Smooth muscle cell of the brain vasculature (primary cell): ENCODE data around the gene CORT.
"Not testable (repeated sequence)": the region's sequence is repeated elsewhere in the genome, so short reads cannot be mapped to it uniquely, and the experiment has no call there.

ENCODE experiments used
- DNase-seq: peaks from one replicate; pipeline ENCODE4 v3.0.0-alpha.2; 2012; ENCODE audit warnings: low read depth, low spot score

Gene CORT

DNA sequence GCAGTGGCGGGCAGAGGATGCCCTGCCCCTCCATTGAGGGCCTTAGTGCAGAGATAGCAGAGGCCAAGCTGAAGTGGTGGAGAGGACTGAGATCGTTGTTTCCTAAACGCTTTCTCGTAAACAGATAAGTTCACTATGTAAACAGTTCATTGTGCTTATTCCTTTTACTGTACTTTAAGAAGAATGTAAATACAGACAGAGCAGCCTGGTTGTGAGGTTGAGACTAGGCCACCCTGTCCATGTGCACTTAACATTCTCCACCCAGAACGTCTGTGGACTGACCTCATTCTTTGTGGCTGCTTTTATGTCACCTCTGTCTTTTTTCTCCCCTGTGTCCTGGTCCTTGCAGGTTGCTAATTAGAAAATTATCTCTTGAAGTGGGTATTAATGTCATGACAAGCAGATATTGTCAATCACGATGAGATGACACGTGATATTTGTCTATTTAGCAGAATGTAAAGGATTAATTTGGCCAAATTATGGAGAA, 11.1 kb upstream of the CORT start:
- DNase-seq, result no peak

DNA sequence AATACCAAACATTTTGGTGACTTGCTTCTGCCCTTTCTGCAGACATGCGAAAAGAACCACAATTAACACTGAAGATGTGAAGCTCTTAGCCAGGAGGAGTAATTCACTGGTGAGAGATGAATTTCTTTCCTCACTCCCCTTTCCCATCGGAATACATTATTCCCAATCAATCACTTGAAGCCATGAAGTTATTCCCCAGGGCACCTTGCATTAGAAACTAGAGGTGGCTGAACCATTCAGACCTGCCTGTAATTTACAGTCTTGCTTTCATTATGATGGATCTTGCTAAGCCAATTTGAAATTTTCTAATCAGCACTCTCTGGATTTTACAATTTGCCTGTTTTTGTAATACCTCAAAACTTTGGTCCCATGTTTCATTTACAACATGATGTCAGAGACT, 9.5 kb upstream of the CORT start:
- DNase-seq, result no peak

DNA sequence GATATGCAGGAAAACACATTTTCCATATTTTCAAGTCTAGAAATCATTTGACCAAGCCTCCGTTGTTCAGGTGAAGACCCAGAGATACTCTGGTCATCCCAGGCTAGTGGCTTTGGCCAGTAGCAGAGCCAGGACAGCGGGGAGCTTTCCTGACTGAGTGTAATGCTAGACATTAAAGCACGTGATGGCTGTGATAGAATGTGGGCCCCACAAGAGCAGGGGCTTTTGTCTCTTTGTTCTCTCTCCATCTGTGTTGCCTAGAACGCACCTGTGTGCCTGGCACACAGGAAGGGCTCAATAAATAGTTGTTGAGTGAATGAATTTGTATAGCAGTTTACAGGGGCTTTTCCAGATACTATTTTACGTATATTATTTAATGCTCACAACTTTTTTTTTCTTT, 9.0 kb upstream of the CORT start:
- no peak for DNase-seq

DNA sequence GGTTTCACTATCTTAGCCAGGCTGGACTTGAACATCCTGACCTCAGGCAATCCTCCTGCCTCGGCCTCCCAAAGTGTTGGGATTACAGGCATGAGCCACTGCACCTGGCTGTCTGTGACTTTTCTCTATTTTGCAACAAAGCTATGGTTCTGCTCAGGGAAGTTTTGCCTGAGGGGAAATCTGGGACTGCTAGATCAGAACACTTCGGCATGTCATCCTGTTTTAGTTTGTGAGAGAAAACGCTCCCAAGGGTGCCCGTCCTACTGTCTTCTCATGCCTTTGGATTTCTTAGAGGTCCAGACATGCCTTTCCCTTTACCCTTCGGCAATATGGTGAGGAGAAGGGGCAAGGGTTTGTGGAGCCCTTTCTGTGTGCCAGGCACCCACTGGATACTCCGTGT, 5.6 kb upstream of the CORT start:
- no peak for DNase-seq

DNA sequence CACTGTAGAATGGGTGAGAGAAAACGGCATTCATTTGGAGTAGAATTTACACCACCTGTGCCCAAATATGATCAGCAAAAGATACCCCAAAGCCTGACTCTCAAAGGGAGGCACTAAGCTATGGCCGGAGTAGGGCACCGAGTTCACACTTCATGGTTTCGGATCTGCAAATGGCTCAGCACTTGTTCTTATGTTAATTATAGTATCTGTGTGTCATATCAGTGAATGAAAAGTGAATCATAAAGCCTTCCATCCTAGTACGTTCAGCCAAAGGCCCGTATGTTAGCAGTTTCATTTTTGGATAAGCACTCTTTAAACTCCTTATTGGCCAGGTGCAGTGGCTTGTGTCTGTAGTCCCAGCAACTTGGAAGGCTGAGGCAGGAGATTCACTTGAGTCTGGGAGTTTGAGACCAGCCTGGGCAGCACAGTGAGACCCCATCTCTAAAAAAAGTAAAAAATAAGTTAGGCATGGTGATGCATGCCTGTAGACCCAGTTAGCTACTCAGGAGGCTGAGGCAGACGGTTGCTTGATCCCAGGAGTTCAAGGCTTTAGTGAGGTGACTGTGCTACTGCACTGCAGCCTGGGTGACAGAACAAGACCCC, 4.9 kb upstream of the CORT start:
- DNase-seq, result no peak

DNA sequence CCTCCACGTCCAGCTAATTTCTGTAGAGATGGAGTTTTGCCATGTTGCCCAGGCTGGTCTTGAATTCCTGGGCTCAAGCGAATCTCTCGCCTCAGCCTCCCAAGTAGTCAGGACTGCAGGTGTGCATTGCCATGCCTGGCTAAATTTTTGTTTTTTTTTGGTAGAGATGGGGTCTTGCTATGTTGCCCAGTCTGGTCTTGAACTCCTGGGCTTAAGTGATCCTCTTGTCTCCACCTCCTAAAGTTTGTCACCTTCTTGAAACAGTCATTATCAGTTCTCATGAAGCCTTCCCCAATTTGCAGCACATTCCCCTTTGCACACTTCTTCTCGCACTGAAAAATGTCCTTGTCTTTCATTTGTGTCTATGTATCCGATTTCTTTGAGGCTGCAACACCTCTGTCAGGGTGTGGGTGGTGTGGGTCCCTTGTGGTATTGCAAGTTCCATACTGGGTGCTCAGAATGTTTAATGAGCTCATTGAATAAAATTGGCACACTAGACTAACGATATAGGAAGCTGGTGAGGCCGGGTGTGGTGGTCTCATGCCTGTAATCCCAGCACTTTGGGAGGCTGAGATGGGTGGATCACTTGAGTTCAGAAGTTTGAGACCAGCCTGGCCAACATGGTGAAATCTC, 2.9 kb upstream of the CORT start:
- no peak for DNase-seq

DNA sequence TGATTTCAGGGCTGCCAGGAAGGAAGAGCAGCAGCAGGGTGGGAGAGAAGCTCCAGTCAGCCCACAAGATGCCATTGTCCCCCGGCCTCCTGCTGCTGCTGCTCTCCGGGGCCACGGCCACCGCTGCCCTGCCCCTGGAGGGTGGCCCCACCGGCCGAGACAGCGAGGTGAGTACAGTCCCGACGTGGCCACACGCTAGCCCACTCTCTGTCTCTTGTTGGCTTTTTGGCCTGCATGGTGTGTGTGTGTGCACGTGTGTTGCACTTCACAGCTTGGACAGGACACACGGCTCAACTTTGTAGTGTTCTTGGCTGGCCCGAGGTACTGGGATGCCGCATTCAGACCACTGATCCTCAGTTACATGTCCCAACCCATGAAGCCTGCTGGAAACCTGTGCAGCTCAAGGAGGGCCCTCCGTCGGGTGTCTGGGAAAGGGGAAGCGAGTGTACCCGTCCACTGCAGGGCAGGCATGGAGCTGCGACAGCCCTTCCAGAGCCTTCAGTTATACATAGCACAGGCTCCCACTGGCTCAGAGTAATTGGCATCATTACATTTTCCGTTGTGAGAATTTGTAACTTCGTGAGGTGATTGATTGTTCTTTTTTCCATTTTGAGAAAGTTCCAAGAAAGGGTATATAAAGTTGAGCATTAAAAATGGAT, 454 bp downstream of the CORT start:
- DNase-seq, result no peak

DNA sequence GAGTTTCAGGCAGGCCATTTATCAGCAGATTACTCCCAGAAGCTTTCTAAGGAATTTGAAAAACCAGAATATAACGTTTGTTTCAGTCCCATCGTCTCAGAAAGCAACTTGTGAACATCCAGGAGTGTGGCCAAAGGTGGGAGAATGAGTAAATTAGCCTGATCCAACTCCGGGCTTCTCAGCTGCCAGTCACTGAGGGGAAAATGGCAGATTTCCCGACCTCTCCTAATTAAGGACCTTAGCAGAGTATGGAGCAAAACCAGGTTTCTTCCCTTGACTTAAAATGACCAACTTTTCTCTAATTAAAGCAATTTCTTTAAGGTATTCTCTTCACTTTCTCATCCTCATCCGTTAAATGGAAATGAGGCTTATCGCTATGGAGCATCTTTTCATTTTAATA, 1.0 kb downstream of the CORT start:
- DNase-seq, result no peak

DNA sequence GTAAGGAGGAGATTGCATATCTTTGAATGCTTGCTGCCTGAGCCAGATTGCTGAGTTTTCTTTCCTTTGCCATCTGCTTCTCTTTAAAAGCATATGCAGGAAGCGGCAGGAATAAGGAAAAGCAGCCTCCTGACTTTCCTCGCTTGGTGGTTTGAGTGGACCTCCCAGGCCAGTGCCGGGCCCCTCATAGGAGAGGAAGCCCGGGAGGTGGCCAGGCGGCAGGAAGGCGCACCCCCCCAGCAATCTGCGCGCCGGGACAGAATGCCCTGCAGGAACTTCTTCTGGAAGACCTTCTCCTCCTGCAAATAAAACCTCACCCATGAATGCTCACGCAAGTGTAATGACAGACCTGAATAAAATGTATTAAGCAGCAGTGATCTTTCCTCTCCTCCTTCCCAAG, 1.5 kb downstream of the CORT start:
- DNase-seq, result no peak

DNA sequence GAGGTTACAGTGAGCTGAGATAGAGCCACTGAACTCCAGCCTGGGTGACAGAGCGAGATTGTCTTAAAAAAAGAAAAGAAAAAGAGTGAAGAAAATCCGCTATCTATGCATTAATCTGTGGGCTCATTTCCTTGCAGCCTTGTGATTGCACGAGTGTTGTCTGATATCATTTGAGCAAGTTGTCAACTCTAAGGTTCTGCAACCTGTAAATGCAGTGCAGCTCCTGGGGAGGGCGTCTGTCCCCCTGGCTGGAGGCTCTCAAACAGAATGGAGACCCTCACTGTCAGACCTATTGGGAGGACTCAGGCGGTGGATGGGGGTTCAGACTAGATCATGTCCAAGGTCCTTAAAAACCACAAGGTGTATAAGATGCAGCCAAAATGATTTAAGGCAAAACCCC, 6.2 kb downstream of the CORT start:
- no peak for DNase-seq

DNA sequence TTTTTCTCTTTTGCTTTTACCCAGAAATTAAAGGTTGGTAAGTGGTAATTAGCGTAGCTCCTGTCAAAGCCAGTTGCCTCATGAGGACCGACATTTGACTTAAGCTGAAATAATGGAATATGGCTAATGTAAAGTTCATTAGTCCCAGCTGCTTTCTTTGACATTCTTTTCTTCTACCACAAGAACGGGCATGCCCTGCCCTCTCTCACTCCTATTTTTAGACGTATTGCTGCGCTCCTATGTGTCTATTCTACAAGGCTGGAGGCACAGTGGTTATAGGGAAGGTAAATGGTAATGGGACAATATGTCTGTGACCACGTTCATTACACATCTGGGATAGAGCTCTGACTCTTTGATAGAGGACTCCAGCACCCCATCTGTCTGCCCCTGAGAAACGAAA, 6.8 kb downstream of the CORT start:
- DNase-seq, result no peak

DNA sequence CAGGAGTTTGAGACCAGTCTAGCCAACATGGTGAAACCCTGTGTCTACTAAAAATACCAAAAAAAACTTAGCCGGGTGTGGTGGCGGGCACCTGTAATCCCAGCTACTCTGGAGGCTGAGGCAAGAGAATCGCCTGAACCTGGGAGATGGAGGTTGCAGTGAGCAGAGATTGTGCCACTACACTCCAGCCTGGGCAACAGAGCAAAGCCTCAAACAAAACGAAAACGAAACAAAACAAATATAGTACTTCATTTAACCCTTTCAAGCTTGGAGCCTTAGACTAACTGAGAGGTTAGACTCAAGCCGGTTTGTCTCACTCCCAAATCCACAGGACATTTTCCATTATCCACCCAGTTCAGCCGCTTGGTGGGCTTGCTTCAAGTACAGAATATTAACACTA, 7.6 kb downstream of the CORT start:
- DNase-seq, result not testable (repeated sequence)

DNA sequence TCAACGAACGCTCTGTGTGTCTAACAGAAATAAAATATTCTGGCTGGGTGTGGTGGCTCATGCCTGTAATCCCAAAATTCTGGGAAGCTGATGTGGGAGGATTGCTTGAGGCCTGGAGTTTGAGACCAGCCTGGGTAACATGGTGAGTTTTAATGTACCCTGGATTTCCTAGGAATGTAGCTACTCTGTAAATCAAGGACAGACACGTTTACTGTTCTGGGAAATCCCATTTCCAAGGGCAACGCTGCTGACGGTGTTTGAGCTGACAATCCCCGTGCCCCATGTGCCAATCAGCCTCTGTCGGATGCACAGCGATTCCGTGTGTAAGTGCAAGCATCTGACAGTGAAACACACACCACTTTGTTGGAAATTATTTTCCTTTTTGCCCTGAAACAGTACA, 8.0 kb downstream of the CORT start:
- no peak for DNase-seq

DNA sequence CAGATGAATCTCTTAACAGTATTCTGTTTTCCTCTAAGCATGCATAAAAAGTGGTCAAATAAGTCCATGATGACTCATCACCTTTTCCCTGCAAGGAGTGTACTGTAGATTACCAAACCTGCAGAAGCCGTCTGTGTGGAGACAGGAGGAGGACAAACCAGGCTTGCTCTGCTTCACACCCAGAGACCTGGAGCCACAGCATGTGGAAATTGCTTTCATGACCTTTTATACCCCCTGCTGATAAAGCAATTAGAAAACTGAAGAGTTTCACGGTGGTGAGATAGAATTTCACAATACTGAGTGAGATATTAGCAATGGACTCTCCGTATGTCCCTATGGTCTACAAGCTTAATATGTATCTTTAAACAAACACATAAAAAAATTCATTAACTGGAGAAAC, 9.4 kb downstream of the CORT start:
- DNase-seq, result no peak

DNA sequence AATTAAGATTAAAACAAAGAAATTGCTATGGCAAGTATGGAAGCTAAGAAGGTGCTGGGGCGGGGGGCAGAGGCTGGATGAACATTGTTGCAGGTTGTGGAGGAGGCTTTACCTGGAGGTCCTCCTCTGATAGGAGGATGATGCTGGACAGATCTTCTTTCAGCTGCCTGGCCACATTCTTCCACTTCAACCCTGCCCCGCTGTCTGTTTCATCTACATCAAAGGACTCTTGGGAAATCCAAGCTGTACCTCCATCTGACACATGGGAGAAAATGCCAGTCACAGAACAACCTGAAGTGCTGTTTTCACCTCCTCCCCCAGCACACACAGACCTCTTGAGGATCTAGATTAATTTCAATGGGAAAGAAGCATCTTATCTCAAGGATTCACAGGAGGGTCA, 17.2 kb downstream of the CORT start:
- DNase-seq, result no peak

DNA sequence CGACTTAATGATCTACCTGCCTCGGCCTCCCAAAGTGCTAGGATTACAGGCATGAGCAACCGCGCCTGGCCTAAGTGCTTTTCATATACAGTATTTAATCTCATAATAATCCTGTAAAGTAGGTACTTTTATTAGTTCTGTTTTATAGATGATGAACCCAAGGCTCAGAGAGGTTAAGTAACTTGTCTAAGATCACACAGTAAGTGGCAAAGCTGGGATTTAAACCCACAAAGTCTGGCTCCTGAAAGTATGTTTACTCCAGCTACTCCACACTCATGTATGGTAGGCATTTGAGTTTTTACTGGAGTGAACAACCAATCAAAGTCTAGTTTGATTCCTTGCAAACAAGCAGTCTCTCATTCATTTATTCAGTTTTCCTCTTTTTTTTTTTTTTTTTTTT, 20.2 kb downstream of the CORT start:
- no peak for DNase-seq

DNA sequence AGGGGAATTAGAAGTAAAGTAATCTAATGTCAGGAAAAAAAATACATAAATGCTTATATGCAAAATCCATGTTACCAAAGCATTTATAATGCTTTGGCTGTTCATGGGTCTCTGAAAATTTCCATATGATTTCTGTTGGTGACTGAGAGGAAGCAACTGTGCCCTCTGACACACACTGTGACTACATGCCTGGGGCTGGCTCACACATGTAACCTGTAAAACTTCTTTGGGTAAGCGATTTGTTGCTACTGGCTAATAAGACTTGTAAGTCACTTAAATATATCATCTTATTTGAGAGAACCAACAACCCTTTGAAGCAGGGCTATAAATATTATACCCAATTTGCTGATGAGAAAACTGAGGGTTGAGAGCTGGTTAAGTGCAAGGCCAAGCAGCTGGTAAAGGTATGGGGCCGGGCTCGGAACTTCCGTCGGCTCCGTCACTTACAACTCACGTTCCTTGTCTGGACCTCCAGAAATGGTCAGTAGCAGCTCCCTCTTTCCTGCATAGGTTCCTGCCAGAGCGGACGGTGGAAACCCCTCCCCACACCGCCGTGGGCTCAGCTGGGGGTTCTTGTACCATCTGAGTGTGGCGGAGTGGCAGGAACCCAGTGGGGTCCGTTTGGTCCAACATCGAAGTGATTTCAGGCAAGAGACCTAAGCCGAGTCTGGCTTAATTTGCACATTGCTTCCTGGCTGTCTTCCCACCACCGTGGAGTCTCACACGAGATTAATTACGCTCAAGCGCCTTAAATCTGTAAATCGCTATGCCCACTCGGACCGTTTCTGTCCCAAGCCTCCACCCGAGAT, 21.8 kb downstream of the CORT start:
- no peak for DNase-seq

DNA sequence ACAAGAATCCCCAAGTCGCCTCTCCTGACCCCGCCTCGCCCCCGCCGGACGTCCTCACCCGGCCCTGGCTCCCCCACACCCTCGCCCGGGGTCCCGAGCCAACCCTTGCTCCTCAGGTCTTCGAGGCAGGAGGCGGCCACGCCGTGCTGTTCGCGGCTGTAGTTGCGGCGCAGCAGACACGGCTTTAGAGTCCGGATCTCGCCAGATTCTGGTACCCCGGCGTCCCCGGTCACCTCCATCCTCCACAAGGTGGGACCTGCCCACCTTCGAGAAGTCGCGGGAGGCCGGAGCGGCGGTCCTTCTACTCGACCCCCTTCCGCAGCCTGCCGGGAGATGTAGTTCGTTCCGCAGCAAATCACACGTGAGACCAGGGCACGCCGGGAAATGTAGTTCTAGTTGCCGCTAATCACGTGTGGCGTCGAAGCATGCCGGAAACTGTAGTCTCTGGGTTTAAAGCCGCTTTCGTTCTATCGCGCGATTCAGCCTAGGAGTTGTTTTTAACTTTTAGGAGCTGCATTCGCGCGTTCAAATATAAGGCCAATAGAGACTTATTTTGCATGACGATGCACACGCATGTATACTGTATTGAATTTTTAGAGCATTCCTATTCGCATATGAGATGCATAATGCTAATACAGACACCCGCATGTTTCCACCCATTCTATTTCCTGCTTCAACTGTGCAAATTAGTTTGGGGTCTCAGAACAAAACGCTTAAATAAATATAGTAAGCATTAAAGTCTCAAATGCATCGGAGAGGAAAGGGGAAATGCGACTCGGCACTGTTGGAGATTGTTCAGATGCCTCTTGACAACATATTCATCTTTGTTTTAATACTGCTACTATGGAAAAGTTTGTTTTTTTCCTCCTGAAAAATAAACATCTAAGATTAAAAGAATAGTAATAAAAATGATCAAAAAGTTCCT, 22.7 kb downstream of the CORT start, which contains the start of gene DFFA:
DFFA (minus strand) TSS at position 310 of the 925 bp plus-strand sequence; CDS start at position 239, 71 bp downstream.
- peak; percentile 86 for DNase-seq

DNA sequence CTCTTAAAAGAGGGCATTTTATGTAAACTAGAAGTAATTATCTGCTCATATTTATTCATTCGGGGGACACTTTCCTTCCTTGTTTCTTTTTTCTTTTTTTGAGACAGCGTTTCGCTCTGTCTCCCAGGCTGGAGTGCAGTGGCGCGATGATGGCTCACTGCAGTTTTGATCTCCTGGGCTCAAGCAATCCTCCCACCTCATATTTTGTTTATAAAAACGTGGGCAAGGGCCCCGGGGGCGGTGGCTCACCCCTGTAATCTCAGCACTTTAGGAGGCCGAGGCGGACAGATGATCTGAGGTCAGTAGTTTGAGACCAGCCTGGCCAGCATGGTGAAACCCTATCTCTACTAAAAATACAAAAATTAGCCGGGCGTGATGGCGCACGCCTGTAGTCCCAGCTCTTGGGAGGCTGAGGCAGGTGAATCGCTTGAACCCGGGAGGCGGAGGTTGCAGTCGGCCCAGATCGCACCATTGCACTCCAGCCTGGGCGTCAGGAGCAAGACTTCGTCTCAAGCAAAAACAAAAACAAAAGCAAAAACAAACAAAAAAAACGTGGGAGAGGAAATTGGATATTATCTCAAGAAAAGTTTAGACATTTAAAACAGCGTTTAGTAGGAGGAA, 23.4 kb downstream of the CORT start:
- DNase-seq, result no peak

DNA sequence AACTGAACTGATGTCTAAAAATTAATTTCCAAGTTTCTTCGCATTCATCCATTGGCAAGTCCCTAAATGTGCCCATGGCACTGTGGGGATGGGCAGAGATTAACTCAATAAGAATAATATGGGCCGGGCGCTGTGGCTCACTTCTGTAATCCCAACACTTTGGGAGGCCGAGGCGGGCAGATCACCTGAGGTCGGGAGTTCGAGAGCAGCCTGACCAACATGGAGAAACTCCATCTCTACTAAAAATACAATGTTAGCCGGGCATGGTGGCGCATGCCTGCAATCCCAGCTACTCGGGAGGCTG, 24.4 kb downstream of the CORT start:
- DNase-seq, result not testable (repeated sequence)
